A673 (cell line): ENCODE data around the gene MUC12. TPM values are rescaled to one million over a fixed set of nuclear protein-coding genes. Genes with fewer than 3 reads are reported as not detected.

Experiments
- BruUV-seq: library from RNA; stranded (reverse); fragments of 400-500 nt; replicated peaks from 2 replicates; lab custom pipeline; 2021; lab: Mats Ljungman, UMichigan
- CTCF ChIA-PET: fragments of 300-600 bp; sonication (Branson Sonifier 250); formaldehyde crosslinking; loops from one replicate; lab custom pipeline; 2022; ENCODE audit warnings: antibody characterized with exemption; lab: Charles Lee
- POLR2A ChIA-PET: fragments of 300-600 bp; sonication (Branson Sonifier 250); formaldehyde crosslinking; loops from one replicate; lab custom pipeline; 2022; ENCODE audit warnings: antibody characterized with exemption; ENCODE audit not compliant: low non-redundant PET; lab: Charles Lee
- DNase-seq: peaks from one replicate; pipeline ENCODE4 v3.0.0-alpha.2; 2015; ENCODE audit warnings: low spot score
- H3K27ac ChIP-seq: fragments of 200-600 bp; sonication (generic); 2 replicates; pipeline ENCODE4 v1.5.1; 2016; ENCODE audit warnings: mixed run types, low read depth, mild to moderate bottlenecking, mixed read lengths, antibody characterized with exemption, low read length; ENCODE audit not compliant: poor library complexity, severe bottlenecking
- H3K27me3 ChIP-seq: fragments of 200-600 bp; sonication (generic); replicated peaks from 2 replicates; pipeline ENCODE4 v1.6.1; 2017; ENCODE audit warnings: mixed run types, low read depth, mild to moderate bottlenecking, mixed read lengths, antibody characterized with exemption, low read length; ENCODE audit not compliant: insufficient read depth, poor library complexity
- H3K36me3 ChIP-seq: fragments of 200-600 bp; sonication (generic); 2 replicates; pipeline ENCODE4 v1.6.1; 2016; ENCODE audit warnings: mixed run types, mild to moderate bottlenecking, mixed read lengths, antibody characterized with exemption, low read length; ENCODE audit not compliant: insufficient read depth, poor library complexity, severe bottlenecking
- H3K4me1 ChIP-seq: fragments of 200-600 bp; sonication (generic); 2 replicates; pipeline ENCODE4 v1.6.1; 2017; ENCODE audit warnings: mixed run types, mild to moderate bottlenecking, mixed read lengths, antibody characterized with exemption, low read length; ENCODE audit not compliant: insufficient read depth, poor library complexity, severe bottlenecking
- H3K4me3 ChIP-seq: fragments of 200-600 bp; sonication (generic); 2 replicates; pipeline ENCODE4 v1.5.1; 2016; ENCODE audit warnings: low read depth, mixed run types, mild to moderate bottlenecking, mixed read lengths, low read length; ENCODE audit not compliant: poor library complexity, severe bottlenecking
- H3K9me3 ChIP-seq: fragments of 200-600 bp; sonication (generic); 2 replicates; pipeline ENCODE4 v1.6.1; 2016; ENCODE audit warnings: mixed run types, low read depth, mild to moderate bottlenecking, mixed read lengths, antibody characterized with exemption, low read length; ENCODE audit not compliant: poor library complexity, severe bottlenecking
- EZH2 ChIP-seq: fragments of 200-600 bp; sonication (generic); IDR thresholded peaks from 2 replicates; pipeline ENCODE4 v1.6.1; 2017; ENCODE audit warnings: borderline replicate concordance, low read depth, mild to moderate bottlenecking, mixed read lengths, antibody characterized with exemption, low read length; ENCODE audit not compliant: poor library complexity, severe bottlenecking
- intact Hi-C: fragments of 100-400 bp; cut with micrococcal nuclease; formaldehyde crosslinking; loops from one replicate; pipeline ENCODE4 v1.10.0; 2022; ENCODE audit not compliant: unreplicated experiment
- total RNA-seq: library from RNA; stranded (reverse); gene quantifications from 2 replicates; pipeline ENCODE4 v1.2.3, GENCODE V29; 2021
- TF ChIP-seq, protein P1 (sequence below): fragments of 300-800, 200-600 bp; sonication (generic); conservative IDR thresholded peaks from 2 replicates; pipeline ENCODE4 v1.5.1; 2017; ENCODE audit warnings: low read depth, mild to moderate bottlenecking, antibody characterized with exemption, low read length, moderate library complexity, mixed read lengths

The MUC12 gene
- total RNA-seq, 1 experiment from 2014 or later: 0.67 TPM

DNA sequence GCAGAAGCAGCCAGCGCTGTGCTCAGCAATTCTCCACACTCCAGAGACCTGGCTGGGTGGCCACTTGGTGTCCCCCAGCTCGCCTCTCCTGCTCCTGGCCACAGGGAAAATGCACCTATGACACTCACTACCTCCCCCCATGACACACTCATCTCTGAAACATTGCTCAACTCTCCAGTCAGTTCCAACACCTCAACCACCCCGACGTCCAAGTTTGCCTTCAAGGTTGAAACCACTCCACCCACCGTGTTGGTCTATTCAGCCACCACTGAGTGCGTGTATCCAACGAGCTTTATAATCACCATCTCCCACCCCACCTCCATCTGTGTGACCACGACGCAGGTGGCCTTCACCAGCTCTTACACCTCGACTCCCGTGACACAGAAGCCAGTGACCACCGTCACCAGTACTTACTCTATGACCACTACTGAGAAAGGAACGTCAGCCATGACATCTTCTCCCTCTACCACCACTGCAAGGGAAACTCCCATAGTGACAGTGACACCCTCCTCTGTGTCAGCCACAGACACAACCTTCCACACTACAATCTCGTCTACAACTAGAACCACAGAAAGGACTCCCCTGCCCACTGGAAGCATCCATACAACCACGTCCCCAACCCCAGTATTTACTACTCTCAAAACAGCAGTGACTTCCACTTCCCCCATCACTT is 17.3 kb upstream of the MUC12 start:
- no TSS peak for BruUV-seq
- intact Hi-C loops: no loop called here
- H3K36me3 ChIP-seq: no peaks in the 10 kb centered on the region
- TF ChIP-seq, protein P1, sequence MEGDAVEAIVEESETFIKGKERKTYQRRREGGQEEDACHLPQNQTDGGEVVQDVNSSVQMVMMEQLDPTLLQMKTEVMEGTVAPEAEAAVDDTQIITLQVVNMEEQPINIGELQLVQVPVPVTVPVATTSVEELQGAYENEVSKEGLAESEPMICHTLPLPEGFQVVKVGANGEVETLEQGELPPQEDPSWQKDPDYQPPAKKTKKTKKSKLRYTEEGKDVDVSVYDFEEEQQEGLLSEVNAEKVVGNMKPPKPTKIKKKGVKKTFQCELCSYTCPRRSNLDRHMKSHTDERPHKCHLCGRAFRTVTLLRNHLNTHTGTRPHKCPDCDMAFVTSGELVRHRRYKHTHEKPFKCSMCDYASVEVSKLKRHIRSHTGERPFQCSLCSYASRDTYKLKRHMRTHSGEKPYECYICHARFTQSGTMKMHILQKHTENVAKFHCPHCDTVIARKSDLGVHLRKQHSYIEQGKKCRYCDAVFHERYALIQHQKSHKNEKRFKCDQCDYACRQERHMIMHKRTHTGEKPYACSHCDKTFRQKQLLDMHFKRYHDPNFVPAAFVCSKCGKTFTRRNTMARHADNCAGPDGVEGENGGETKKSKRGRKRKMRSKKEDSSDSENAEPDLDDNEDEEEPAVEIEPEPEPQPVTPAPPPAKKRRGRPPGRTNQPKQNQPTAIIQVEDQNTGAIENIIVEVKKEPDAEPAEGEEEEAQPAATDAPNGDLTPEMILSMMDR: no peak
- TF ChIP-seq EZH2: no peak
- ChIA-PET CTCF (no interaction called here), POLR2A (no interaction called here)
- H3K27ac ChIP-seq: no peak overlapping the region
- no peaks in the 10 kb centered on the region for H3K9me3 ChIP-seq
- peaks cover 4% of the 10 kb centered on the region for H3K27me3 ChIP-seq
- H3K4me3 ChIP-seq: no peak overlapping the region
- DNase-seq: no peak
- H3K4me1 ChIP-seq: no peaks in the 10 kb centered on the region

DNA sequence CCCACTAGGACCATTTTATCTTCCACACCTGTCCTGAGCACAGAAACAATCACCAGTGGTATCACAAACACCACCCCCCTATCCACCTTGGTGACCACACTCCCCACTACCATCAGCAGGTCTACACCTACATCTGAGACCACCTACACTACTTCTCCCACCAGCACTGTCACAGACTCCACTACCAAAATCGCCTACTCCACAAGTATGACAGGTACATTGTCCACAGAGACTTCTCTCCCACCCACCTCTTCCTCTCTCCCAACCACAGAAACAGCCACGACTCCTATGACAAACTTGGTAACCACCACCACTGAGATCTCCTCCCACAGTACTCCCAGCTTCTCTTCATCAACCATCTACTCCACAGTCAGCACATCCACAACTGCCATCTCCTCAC is 16.7 kb upstream of the MUC12 start:
- H3K27ac ChIP-seq: no peak overlapping the region
- intact Hi-C loops: no loop called here
- ChIA-PET POLR2A (no interaction called here), CTCF (no interaction called here)
- DNase-seq: no peak
- H3K36me3 ChIP-seq: no peaks in the 10 kb centered on the region
- peaks cover 4% of the 10 kb centered on the region for H3K27me3 ChIP-seq
- no TSS peak for BruUV-seq
- H3K4me3 ChIP-seq: no peak overlapping the region
- H3K9me3 ChIP-seq: no peaks in the 10 kb centered on the region
- TF ChIP-seq, protein P1: no peak
- no peak for TF ChIP-seq EZH2
- H3K4me1 ChIP-seq: no peaks in the 10 kb centered on the region

DNA sequence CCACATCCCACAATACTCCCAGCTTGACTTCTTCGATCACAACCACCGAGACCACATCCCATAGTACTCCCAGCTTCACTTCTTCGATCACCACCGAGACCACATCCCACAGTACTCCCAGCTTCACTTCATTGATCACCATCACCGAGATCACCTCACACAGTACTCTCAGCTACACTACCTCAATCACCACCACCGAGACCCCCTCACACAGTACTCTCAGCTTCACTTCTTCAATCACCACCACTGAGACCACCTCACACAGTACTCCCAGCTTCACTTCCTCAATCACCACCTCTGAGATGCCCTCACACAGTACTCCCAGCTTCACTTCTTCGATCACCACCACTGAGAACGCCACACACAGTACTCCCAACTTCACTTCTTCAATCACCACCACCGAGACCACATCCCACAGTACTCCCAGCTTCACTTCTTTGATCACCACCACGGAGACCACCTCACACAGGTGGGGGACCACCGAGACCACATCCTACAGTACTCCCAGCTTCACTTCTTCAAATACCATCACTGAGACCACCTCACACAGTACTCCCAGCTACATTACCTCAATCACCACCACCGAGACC is 11.4 kb upstream of the MUC12 start:
- no TSS peak for BruUV-seq
- TF ChIP-seq EZH2: no peak
- TF ChIP-seq, protein P1: no peak
- H3K9me3 ChIP-seq: no peaks in the 10 kb centered on the region
- no peaks in the 10 kb centered on the region for H3K36me3 ChIP-seq
- intact Hi-C loops: no loop called here
- H3K27me3 ChIP-seq: peaks cover 29% of the 10 kb centered on the region
- ChIA-PET POLR2A (interaction anchor here (0.6 kb wide), 1 partner anchor 138 kb away, joined by 3 read pairs; no protein-coding TSS in a partner anchor), CTCF (interaction anchor here (0.5 to 0.6 kb wide), 3 partner anchors 137 to 1008 kb away, joined by 3 to 6 read pairs (median 4); no protein-coding TSS in a partner anchor)
- no peaks in the 10 kb centered on the region for H3K4me1 ChIP-seq
- DNase-seq: no peak
- no peak overlapping the region for H3K27ac ChIP-seq
- H3K4me3 ChIP-seq: no peak overlapping the region
